HEK293 (cell line): ENCODE measurements around the gene CCDC124.

Experiments
- CTCF ChIA-PET: fragments of 350-600 bp; formaldehyde crosslinking; extraction: SDS; loops from one replicate; lab custom pipeline; 2021; ENCODE audit warnings: antibody characterized with exemption; lab: Yijun Ruan, JAX
- POLR2A ChIA-PET: fragments of 300-600 bp; formaldehyde crosslinking; extraction: SDS; loops from one replicate; lab custom pipeline; 2020; ENCODE audit warnings: antibody characterized with exemption, inconsistent platforms; lab: Yijun Ruan, JAX
- H3K27ac ChIP-seq: fragments of 200-500 bp; sonication (Bioruptor generic); 2 replicates; pipeline ENCODE4 v1.5.1; 2014; ENCODE audit warnings: low read depth, low read length, control low read depth, inconsistent platforms; ENCODE audit errors: extremely low read depth
- H3K36me3 ChIP-seq, 2 experiments: fragments of 200-500 bp in 1 of 2; sonication (Bioruptor generic) in 1 of 2; 1 replicate in 1 of 2; 2 replicates in 1 of 2; pipeline ENCODE4 v1.5.1; 2014 to 2017; ENCODE audit warnings: inconsistent platforms in 2 of 2, low read length in 2 of 2; ENCODE audit not compliant: control insufficient read depth in 2 of 2, insufficient read depth in 1 of 2
- H3K4me1 ChIP-seq: fragments of 200-500 bp; sonication (Bioruptor generic); 2 replicates; pipeline ENCODE4 v1.5.1; 2014; ENCODE audit warnings: mild to moderate bottlenecking, low read length, inconsistent platforms; ENCODE audit not compliant: control insufficient read depth, insufficient read depth
- H3K4me3 ChIP-seq: 2 replicates; pipeline ENCODE4 v1.5.1; 2011; ENCODE audit warnings: low read depth, mild to moderate bottlenecking, control low read depth, low read length, moderate library complexity
- H3K9me3 ChIP-seq: fragments of 200-500 bp; sonication (Bioruptor generic); 2 replicates; pipeline ENCODE4 v1.5.1; 2014; ENCODE audit warnings: low read depth, low read length, inconsistent platforms; ENCODE audit not compliant: control insufficient read depth, insufficient read depth
- AEBP2 ChIP-seq: fragments of 450-650 bp; formaldehyde crosslinking; IDR thresholded peaks from 2 replicates; pipeline ENCODE4 v1.5.1; 2016; ENCODE audit warnings: missing biosample characterization, missing genetic modification characterization, borderline replicate concordance
- ATF2 ChIP-seq: fragments of 450-650 bp; formaldehyde crosslinking; IDR thresholded peaks from 2 replicates; pipeline ENCODE4 v1.5.1; 2016; ENCODE audit warnings: missing biosample characterization, missing genetic modification characterization, low read depth
- MEIS1 ChIP-seq: sonication (generic); formaldehyde crosslinking; IDR thresholded peaks from 2 replicates; pipeline ENCODE4 v1.8.1; 2022; ENCODE audit warnings: missing genetic modification reagents, mild to moderate bottlenecking, borderline replicate concordance
- REST ChIP-seq: fragments of 450-650 bp; formaldehyde crosslinking; IDR thresholded peaks from 2 replicates; pipeline ENCODE4 v1.5.1; 2016; ENCODE audit warnings: missing biosample characterization, missing genetic modification characterization
- SP7 ChIP-seq: fragments of 450-650 bp; formaldehyde crosslinking; IDR thresholded peaks from 2 replicates; pipeline ENCODE4 v1.5.1; 2016; ENCODE audit warnings: missing biosample characterization, missing genetic modification characterization
- ZBTB49 ChIP-seq: fragments of 450-650 bp; formaldehyde crosslinking; IDR thresholded peaks from 2 replicates; pipeline ENCODE4 v1.5.1; 2016; ENCODE audit warnings: missing biosample characterization, missing genetic modification characterization, low read depth
- ZNF133 ChIP-seq: fragments of 450-650 bp; formaldehyde crosslinking; IDR thresholded peaks from 2 replicates; pipeline ENCODE4 v1.5.1; 2016; ENCODE audit warnings: missing biosample characterization, missing genetic modification characterization
- ZNF501 ChIP-seq: fragments of 450-650 bp; formaldehyde crosslinking; IDR thresholded peaks from 2 replicates; pipeline ENCODE4 v1.5.1; 2016; ENCODE audit warnings: missing biosample characterization, missing genetic modification characterization
- ZNF521 ChIP-seq: fragments of 450-650 bp; formaldehyde crosslinking; IDR thresholded peaks from 2 replicates; pipeline ENCODE4 v1.5.1; 2017; ENCODE audit warnings: missing biosample characterization, mild to moderate bottlenecking, missing genetic modification characterization
- ZNF768 ChIP-seq: fragments of 450-650 bp; formaldehyde crosslinking; IDR thresholded peaks from 2 replicates; pipeline ENCODE4 v1.5.1; 2018; ENCODE audit warnings: missing biosample characterization, mild to moderate bottlenecking, missing genetic modification characterization

Gene CCDC124

GRCh38 chr19:17975032-17975431, 42.2 kb downstream of the CCDC124 start:
- no peaks in the 10 kb centered on the region for H3K4me1 ChIP-seq
- H3K27ac ChIP-seq: no peak overlapping the region
- POLR2A ChIA-PET: no interaction called here
- CTCF ChIA-PET: interaction anchor here (2.6 kb wide), 1 partner anchor 37 kb away, joined by 10 read pairs; no protein-coding TSS in a partner anchor
- no peaks in the 10 kb centered on the region for H3K9me3 ChIP-seq
- no peak for TF ChIP-seq ZNF501 (tag by site-specific recombination)
- no peak for TF ChIP-seq ZNF768 (tag by site-specific recombination)
- no peak for TF ChIP-seq ZBTB49
- no peak for TF ChIP-seq ATF2 (tag by site-specific recombination)
- no peak for TF ChIP-seq ZNF521
- no peak for TF ChIP-seq AEBP2 (tag by site-specific recombination)
- TF ChIP-seq ZNF133 (tag by site-specific recombination): peak; percentile 93
- no peak for TF ChIP-seq MEIS1
- TF ChIP-seq, all 188 proteins: peak for 1
- H3K36me3 ChIP-seq: peaks cover 0 to 3% of the 10 kb centered on the region in 2 experiments; a peak in 1 of 3 replicates
- no peak overlapping the region for H3K4me3 ChIP-seq

- no peak overlapping the region for H3K27ac ChIP-seq
- H3K4me1 ChIP-seq: no peaks in the 10 kb centered on the region
- CTCF ChIA-PET: interaction anchor here (2.6 kb wide), 1 partner anchor 39 kb away, joined by 10 read pairs; no protein-coding TSS in a partner anchor
- TF ChIP-seq SP7 (tag by site-specific recombination) (0 out of 2 replicates have a peak, but pooled peaks have one; percentile 2), ZBTB49 (no peak), REST (tag by site-specific recombination) (no peak)
- peaks cover 0 to 3% of the 10 kb centered on the region in 2 experiments; a peak in 1 of 3 replicates for H3K36me3 ChIP-seq
- no peak overlapping the region for H3K4me3 ChIP-seq
- no peaks in the 10 kb centered on the region for H3K9me3 ChIP-seq
- POLR2A ChIA-PET: no interaction called here
These were observed 44.2 kb downstream of the CCDC124 start for GRCh38 chr19:17977021-17977420.
